Sigmoid colon (tissue), 7 donors: Measurements from ENCODE around the gene SGPP1. TPM values are rescaled to one million over a fixed set of nuclear protein-coding genes. Genes with fewer than 3 reads are reported as not detected.

Experiments used
- DNase-seq: peaks from one replicate; pipeline ENCODE4 v3.0.0-alpha.2; 2019
- H3K27ac ChIP-seq, 4 donors: fragments of 200-600 bp; sonication (generic); one replicate each; pipeline ENCODE4 v1.5.1; 2016 to 2019; ENCODE audit warnings: mild to moderate bottlenecking in 1 of 4
- H3K27me3 ChIP-seq, 3 donors: fragments of 200-600 bp; sonication (generic); one replicate each; pipeline ENCODE4 v1.5.1; 2019; ENCODE audit warnings: mild to moderate bottlenecking in 1 of 3
- H3K36me3 ChIP-seq, 4 donors: fragments of 200-600 bp; sonication (generic); one replicate each; pipeline ENCODE4 v1.5.1; 2016 to 2019
- H3K4me1 ChIP-seq, 4 donors: fragments of 200-600 bp; sonication (generic); one replicate each; pipeline ENCODE4 v1.5.1; 2017 to 2019
- H3K4me3 ChIP-seq, 4 donors: fragments of 200-600 bp; sonication (generic); one replicate each; pipeline ENCODE4 v1.5.1; 2017 to 2019; ENCODE audit warnings: mild to moderate bottlenecking in 2 of 4, moderate library complexity in 1 of 4
- H3K9me3 ChIP-seq, 4 donors: fragments of 200-600 bp in 3 of 4; sonication (generic) in 3 of 4; one replicate each; pipeline versions ENCODE4 v1.5.1 to v1.6.1; 2013 to 2019
- CTCF ChIP-seq, 4 experiments: fragments of 450-650 bp in 3 of 4; fragments of 200-600 bp in 1 of 4; IDR thresholded peaks; one replicate each; pipeline ENCODE4 v1.5.1; 2016 to 2019; ENCODE audit warnings: antibody characterized with exemption in 4 of 4, mild to moderate bottlenecking in 3 of 4, moderate library complexity in 2 of 4
- EP300 ChIP-seq, 4 donors: sonication (generic); formaldehyde crosslinking; IDR thresholded peaks; one replicate each; pipeline ENCODE4 v1.6.1; 2017; ENCODE audit warnings: antibody characterized with exemption in 4 of 4
- POLR2A ChIP-seq, 2 donors: fragments of 450-650 bp; IDR thresholded peaks; one replicate each; pipeline ENCODE4 v1.6.1; 2016; ENCODE audit warnings: antibody characterized with exemption in 2 of 2, mild to moderate bottlenecking in 2 of 2, moderate library complexity in 2 of 2
- POLR2AphosphoS5 ChIP-seq, 4 donors: sonication (generic); formaldehyde crosslinking; IDR thresholded peaks; one replicate each; pipeline ENCODE4 v1.6.1; 2017; ENCODE audit warnings: antibody characterized with exemption in 4 of 4
- WGBS, 2 donors: extraction: QIAGEN DNeasy Blood & Tissue Kit; methylation state at CpG; one replicate each; pipeline ENCODE4 v1.1.7; 2013; 5-methylcytosine and 5-hydroxymethylcytosine counted together
- intact Hi-C: fragments of 100-400 bp; cut with DNase I; formaldehyde crosslinking; loops from one replicate; pipeline ENCODE4 v1.15.1; 2023
- polyA plus RNA-seq, 3 donors: library from polyadenylated mRNA; stranded (reverse); fragments of 200-250 nt; gene quantifications; one replicate each; pipeline ENCODE4 v1.2.3, GENCODE V29; 2013
- total RNA-seq, 4 donors: library from RNA; depleted of rRNA; stranded (reverse); fragments of >200 nt; gene quantifications; one replicate each; pipeline ENCODE4 v1.1.0, GENCODE V29; 2016
- donor health status: healthy with polysubstance abuse.
- donor health status: Bipolar disorder and iron deficiency.
- donor health status: healthy.

SGPP1 gene
- total and polyA plus RNA-seq, 7 donors = 2.4 to 20.9 (median 18.2) TPM

- Histone ChIP-seq H3K9me3 (no peaks in the 10 kb centered on the region), H3K4me1 (no peaks in the 10 kb centered on the region), H3K4me3 (no peak overlapping the region), H3K27me3 (no peaks in the 10 kb centered on the region), H3K36me3 (no peaks in the 10 kb centered on the region), H3K27ac (no peak overlapping the region)
- TF ChIP-seq POLR2A (IDR thresholded peaks at IDR 0.05) (no peak), CTCF (IDR thresholded peaks at IDR 0.05) (no peak), POLR2AphosphoS5 (IDR thresholded peaks at IDR 0.05) (no peak), EP300 (IDR thresholded peaks at IDR 0.05) (no peak)
- WGBS, 2 donors = 66 to 80% methylated on average over 3 of the region's 3 CpGs
- DNase-seq = no peak
- intact Hi-C loops = no loop called here
Observed at GRCh38 chr14:63766611-63767010, 38.7 kb upstream of the SGPP1 start.

GRCh38 chr14:63764620-63765139 is 36.8 kb upstream of the SGPP1 start:
- Histone ChIP-seq H3K27me3 (no peaks in the 10 kb centered on the region), H3K4me3 (no peak overlapping the region), H3K36me3 (no peaks in the 10 kb centered on the region), H3K27ac (no peak overlapping the region), H3K4me1 (no peaks in the 10 kb centered on the region), H3K9me3 (no peaks in the 10 kb centered on the region)
- 95% methylated on average over 6 of the region's 6 CpGs for WGBS, 2 donors
- DNase-seq = no peak
- intact Hi-C loops = no loop called here
- TF ChIP-seq CTCF (IDR thresholded peaks at IDR 0.05) (no peak), POLR2A (IDR thresholded peaks at IDR 0.05) (no peak), EP300 (IDR thresholded peaks at IDR 0.05) (no peak), POLR2AphosphoS5 (IDR thresholded peaks at IDR 0.05) (no peak)

GRCh38 chr14:63764103-63764502 is 36.2 kb upstream of the SGPP1 start:
- Histone ChIP-seq H3K27ac (no peak overlapping the region), H3K4me1 (no peaks in the 10 kb centered on the region), H3K36me3 (no peaks in the 10 kb centered on the region), H3K9me3 (no peaks in the 10 kb centered on the region), H3K4me3 (no peak overlapping the region), H3K27me3 (no peaks in the 10 kb centered on the region)
- TF ChIP-seq EP300 (IDR thresholded peaks at IDR 0.05) = no peak
- TF ChIP-seq POLR2A (IDR thresholded peaks at IDR 0.05) = no peak
- TF ChIP-seq CTCF (IDR thresholded peaks at IDR 0.05) = no peak
- no peak for TF ChIP-seq POLR2AphosphoS5 (IDR thresholded peaks at IDR 0.05)
- intact Hi-C loops = no loop called here
- DNase-seq = no peak
- 76 to 80% methylated on average over 5 of the region's 5 CpGs for WGBS, 2 donors

GRCh38 chr14:63761351-63762117 is 33.7 kb upstream of the SGPP1 start:
- H3K4me3 ChIP-seq = no peak overlapping the region
- H3K36me3 ChIP-seq = no peaks in the 10 kb centered on the region
- intact Hi-C loops = no loop called here
- 88 to 91% methylated on average over 26 of the region's 26 CpGs for WGBS, 2 donors
- DNase-seq = no peak
- no peaks in the 10 kb centered on the region for H3K4me1 ChIP-seq
- H3K27me3 ChIP-seq = no peaks in the 10 kb centered on the region
- no peak for TF ChIP-seq POLR2AphosphoS5 (IDR thresholded peaks at IDR 0.05)
- no peak for TF ChIP-seq POLR2A (IDR thresholded peaks at IDR 0.05)
- TF ChIP-seq CTCF (IDR thresholded peaks at IDR 0.05) = no peak
- no peak for TF ChIP-seq EP300 (IDR thresholded peaks at IDR 0.05)
- H3K27ac ChIP-seq = no peak overlapping the region
- no peaks in the 10 kb centered on the region for H3K9me3 ChIP-seq
